IMR-90 (cell line): Measurements from ENCODE around the gene LDHAL6A. TPM values are rescaled to one million over a fixed set of nuclear protein-coding genes. Genes with fewer than 3 reads are reported as not detected.

Source experiments
- ATAC-seq: fragments of 200-7000 bp; cut with Tn5 transposase; 2 replicates; pipeline ENCODE4 v1.9.1; 2020; ENCODE audit warnings: low read depth, mild to moderate bottlenecking, moderate library complexity
- BruUV-seq: library from RNA; stranded (reverse); fragments of 400-500 nt; replicated peaks from 2 replicates; lab custom pipeline; 2021; lab: Mats Ljungman, UMichigan
- CTCF ChIA-PET: fragments of 300-600 bp; formaldehyde crosslinking; extraction: SDS; loops from one replicate; lab custom pipeline; 2021; ENCODE audit warnings: antibody characterized with exemption; lab: Yijun Ruan, JAX
- POLR2A ChIA-PET: fragments of 300-600 bp; sonication (Branson Sonifier 250); formaldehyde crosslinking; loops from one replicate; lab custom pipeline; 2022; ENCODE audit warnings: antibody characterized with exemption; ENCODE audit not compliant: unreplicated experiment; lab: Charles Lee
- DNase-seq: peaks from one replicate; pipeline ENCODE4 v3.0.0; 2013
- H2AFZ ChIP-seq: replicated peaks from 2 replicates; pipeline ENCODE3; 2013; ENCODE audit warnings: low read length, mild to moderate bottlenecking; ENCODE audit not compliant: poor library complexity
- H2AK5ac ChIP-seq: 2 replicates; pipeline ENCODE4 v1.6.1; 2013; ENCODE audit warnings: low read depth, low read length, inconsistent platforms
- H2AK9ac ChIP-seq: replicated peaks from 2 replicates; pipeline ENCODE3; 2013; ENCODE audit warnings: mild to moderate bottlenecking, low read depth, low read length, moderate library complexity; ENCODE audit not compliant: poor library complexity
- H2BK120ac ChIP-seq: 2 replicates; pipeline ENCODE4 v1.6.1; 2013; ENCODE audit warnings: low read depth, low read length, inconsistent platforms
- H2BK15ac ChIP-seq: 3 replicates; pipeline ENCODE4 v1.6.1; 2013; ENCODE audit warnings: low read depth, low read length, inconsistent platforms
- H2BK20ac ChIP-seq: 2 replicates; pipeline ENCODE4 v1.6.1; 2013; ENCODE audit warnings: low read depth, mild to moderate bottlenecking, inconsistent platforms, low read length, moderate library complexity
- H2BK5ac ChIP-seq: 2 replicates; pipeline ENCODE4 v1.6.1; 2013; ENCODE audit warnings: mild to moderate bottlenecking, low read depth, low read length, inconsistent platforms; ENCODE audit not compliant: poor library complexity, severe bottlenecking
- H3K14ac ChIP-seq: replicated peaks from 2 replicates; pipeline ENCODE4 v1.6.1; 2013; ENCODE audit warnings: low read depth, low read length, inconsistent platforms
- H3K18ac ChIP-seq: 2 replicates; pipeline ENCODE4 v1.6.1; 2013; ENCODE audit warnings: low read depth, low read length, control low read depth
- H3K23ac ChIP-seq: 2 replicates; pipeline ENCODE4 v1.6.1; 2013; ENCODE audit warnings: low read depth, low read length, inconsistent platforms
- H3K27ac ChIP-seq: 2 replicates; pipeline ENCODE4 v1.5.1; 2013; ENCODE audit warnings: mild to moderate bottlenecking, control low read depth, low read length; ENCODE audit not compliant: insufficient read depth
- H3K27me3 ChIP-seq: 2 replicates; pipeline ENCODE4 v1.6.1; 2013; ENCODE audit warnings: low read length; ENCODE audit not compliant: control insufficient read depth, insufficient read depth
- H3K36me3 ChIP-seq: 2 replicates; pipeline ENCODE4 v1.6.1; 2013; ENCODE audit warnings: low read length, mixed read lengths; ENCODE audit not compliant: control insufficient read depth, insufficient read depth
- H3K4ac ChIP-seq: 2 replicates; pipeline ENCODE4 v1.6.1; 2013; ENCODE audit warnings: low read depth, low read length, inconsistent platforms
- H3K4me1 ChIP-seq: 2 replicates; pipeline ENCODE4 v1.6.1; 2013; ENCODE audit warnings: low read length, mixed read lengths; ENCODE audit not compliant: control insufficient read depth, insufficient read depth
- H3K4me2 ChIP-seq: 2 replicates; pipeline ENCODE4 v1.6.1; 2013; ENCODE audit warnings: low read depth, mild to moderate bottlenecking, control low read depth, low read length, moderate library complexity
- H3K4me3 ChIP-seq: 2 replicates; pipeline ENCODE4 v1.5.1; 2013; ENCODE audit warnings: low read depth, mild to moderate bottlenecking, control low read depth, low read length, moderate library complexity; ENCODE audit not compliant: insufficient read depth
- H3K56ac ChIP-seq: 2 replicates; pipeline ENCODE4 v1.6.1; 2013; ENCODE audit warnings: low read length, inconsistent platforms; ENCODE audit not compliant: insufficient read depth; ENCODE audit errors: extremely low read depth
- H3K79me1 ChIP-seq, 2 experiments: 2 replicates each; pipeline ENCODE4 v1.6.1; 2013; ENCODE audit warnings: low read length in 2 of 2, inconsistent platforms in 1 of 2, low read depth in 1 of 2
- H3K9ac ChIP-seq: 2 replicates; pipeline ENCODE4 v1.6.1; 2013; ENCODE audit warnings: low read depth, low read length, control low read depth
- H3K9me1 ChIP-seq: 2 replicates; pipeline ENCODE4 v1.6.1; 2013; ENCODE audit warnings: low read length, inconsistent platforms; ENCODE audit not compliant: insufficient read depth
- H3K9me3 ChIP-seq: 2 replicates; pipeline ENCODE4 v1.6.1; 2013; ENCODE audit warnings: low read length; ENCODE audit not compliant: control insufficient read depth, insufficient read depth
- H4K20me1 ChIP-seq: 2 replicates; pipeline ENCODE4 v1.6.1; 2013; ENCODE audit warnings: low read length, inconsistent platforms; ENCODE audit not compliant: insufficient read depth
- H4K5ac ChIP-seq: 2 replicates; pipeline ENCODE4 v1.6.1; 2013; ENCODE audit warnings: mild to moderate bottlenecking, low read depth, low read length, control low read depth
- H4K8ac ChIP-seq, 2 experiments: 2 replicates each; pipeline ENCODE4 v1.6.1; 2013; ENCODE audit warnings: low read depth in 2 of 2, low read length in 2 of 2, control low read depth in 1 of 2, inconsistent platforms in 1 of 2
- H4K91ac ChIP-seq: 2 replicates; pipeline ENCODE4 v1.6.1; 2013; ENCODE audit warnings: low read depth, low read length, inconsistent platforms; ENCODE audit not compliant: insufficient read depth
- BHLHE40 ChIP-seq: fragments of 150-350 bp; IDR thresholded peaks from 2 replicates; pipeline ENCODE4 v1.6.1; 2016; ENCODE audit warnings: mild to moderate bottlenecking, low read depth, low read length
- CTCF ChIP-seq: conservative IDR thresholded peaks from 2 replicates; pipeline ENCODE4 v1.5.1; 2012; ENCODE audit warnings: mild to moderate bottlenecking, low read depth, low read length, improper control_type of control experiment
- MAZ ChIP-seq: IDR thresholded peaks from 2 replicates; pipeline ENCODE4 v1.6.1; 2012; ENCODE audit warnings: low read depth, mild to moderate bottlenecking, low read length, improper control_type of control experiment, moderate library complexity, borderline replicate concordance
- MXI1 ChIP-seq: IDR thresholded peaks from 2 replicates; pipeline ENCODE4 v1.6.1; 2012; ENCODE audit warnings: low read depth, mild to moderate bottlenecking, low read length, moderate library complexity, borderline replicate concordance
- POLR2A ChIP-seq: IDR thresholded peaks from 2 replicates; pipeline ENCODE4 v1.6.1; 2012; ENCODE audit warnings: mild to moderate bottlenecking, low read depth, low read length
- RCOR1 ChIP-seq: IDR thresholded peaks from 2 replicates; pipeline ENCODE4 v1.6.1; 2012; ENCODE audit warnings: mild to moderate bottlenecking, low read length, improper control_type of control experiment; ENCODE audit not compliant: insufficient replicate concordance
- SMC3 ChIP-seq: fragments of 150-350 bp; IDR thresholded peaks from 2 replicates; pipeline ENCODE4 v1.6.1; 2016; ENCODE audit warnings: low read depth, mild to moderate bottlenecking, antibody characterized with exemption, low read length, moderate library complexity
- WGBS, 2 experiments: methylation state at CpG; one replicate each; pipeline versions ENCODE4 v1.1.5 to v1.1.7; 2013; ENCODE audit warnings: missing lambda C conversion rate in 2 of 2; ENCODE audit not compliant: insufficient read length in 1 of 2; ENCODE audit errors: extremely low coverage in 2 of 2; 5-methylcytosine and 5-hydroxymethylcytosine counted together
- dilution Hi-C: fragments of 300-500 bp; cut with HindIII; formaldehyde crosslinking; loops from one replicate; pipeline ENCODE4 v1.14.3; 2018; ENCODE audit warnings: low sequenced_read_pairs; ENCODE audit not compliant: unreplicated experiment
- in situ Hi-C: fragments of 300-500 bp; cut with MboI; formaldehyde crosslinking; loops from 3 replicates; pipeline ENCODE4 v1.14.3; 2019; ENCODE audit warnings: low sequenced_read_pairs, inconsistent platforms, mixed read lengths
- intact Hi-C: fragments of 100-400 bp; cut with micrococcal nuclease; formaldehyde crosslinking; loops from 2 replicates; pipeline ENCODE4 v1.10.0; 2022
- polyA plus RNA-seq, 3 experiments: library from polyadenylated mRNA; depleted of rRNA; stranded (reverse); fragments of >200 nt; gene quantifications; 2 replicates each; pipeline ENCODE4 v1.2.3, GENCODE V29; 2012; ENCODE audit warnings: low replicate concordance in 1 of 3
- total RNA-seq: library from RNA; depleted of rRNA; stranded (reverse); fragments of >200 nt; gene quantifications from 2 replicates; pipeline ENCODE4 v1.2.3, GENCODE V29; 2012

The LDHAL6A gene
- total and polyA plus RNA-seq, 2 of the 4 experiments (the other 2 are of a cell fraction), result not detected

GRCh38 chr11:18526521-18527296, 71.1 kb downstream of the LDHAL6A start, which contains the start of gene TSG101:
TSS of gene TSG101 (minus strand) at chr11:18526942. CDS start at chr11:18526816, 126 bp downstream.
- H2AK5ac ChIP-seq, result peak within 1 kb of the TSS; percentile 66
- peak within 1 kb of the TSS; percentile 33; the same call in 1 of the 2 replicates for H2BK120ac ChIP-seq
- ChIA-PET POLR2A (no interaction called here), CTCF (no interaction called here)
- peak within 1 kb of the TSS; percentile 93 for H3K14ac ChIP-seq
- H3K4me3 ChIP-seq, result peak within 1 kb of the TSS; percentile 95
- ATAC-seq (peak; percentile 98), DNase-seq (peak; percentile 92)
- peak within 1 kb of the TSS; percentile 93 to 98 for H4K8ac ChIP-seq
- peak within 1 kb of the TSS; percentile 79 for H3K18ac ChIP-seq
- no peaks in the 10 kb centered on the region for H3K27me3 ChIP-seq
- dilution Hi-C loops, result no loop called here
- TF ChIP-seq POLR2A, result peak; percentile 87
- no peak for TF ChIP-seq CTCF
- TF ChIP-seq BHLHE40, result no peak
- no peak; the same call in 1 of the 2 replicates for TF ChIP-seq MAZ
- TF ChIP-seq RCOR1, result no peak
- peak; percentile 66; the same call in 1 of the 2 replicates for TF ChIP-seq MXI1
- TF ChIP-seq SMC3, result no peak
- BruUV-seq, result no TSS peak
- H2BK20ac ChIP-seq, result no peak within 1 kb of the TSS
- H3K23ac ChIP-seq, result peak within 1 kb of the TSS; percentile 49; the same call in 1 of the 2 replicates
- H3K27ac ChIP-seq, result peak within 1 kb of the TSS; percentile 92
- H3K4me2 ChIP-seq, result peak within 1 kb of the TSS; percentile 92
- peak within 1 kb of the TSS; percentile 98 for H4K5ac ChIP-seq
- H2AK9ac ChIP-seq, result peak within 1 kb of the TSS; percentile 89
- H2AFZ ChIP-seq, result peak within 1 kb of the TSS; percentile 92
- H3K9me1 ChIP-seq, result peaks cover 5% of the 10 kb centered on the region; the same call in 1 of the 2 replicates
- peak within 1 kb of the TSS; percentile 86 for H2BK5ac ChIP-seq
- peaks cover 5% of the 10 kb centered on the region for H3K36me3 ChIP-seq
- no peaks in the 10 kb centered on the region for H3K9me3 ChIP-seq
- H4K20me1 ChIP-seq, result peaks cover 9% of the 10 kb centered on the region; the same call in 1 of the 2 replicates
- peaks cover 2% of the 10 kb centered on the region for H3K4me1 ChIP-seq
- H3K4ac ChIP-seq, result peak within 1 kb of the TSS; percentile 94
- peak within 1 kb of the TSS; percentile 90 for H3K56ac ChIP-seq
- in situ Hi-C loops, result loop anchor here (25.0 kb wide), 1 partner anchor 211 kb away; the partner anchor contains the start of gene IGSF22
- H4K91ac ChIP-seq, result peak within 1 kb of the TSS; percentile 88
- intact Hi-C loops, result loop anchor here (5.0 kb wide), 1 partner anchor 284 kb away; no protein-coding TSS in a partner anchor
- peak within 1 kb of the TSS; percentile 12; the same call in 1 of the 3 replicates for H2BK15ac ChIP-seq
- WGBS, 2 experiments, result 0% methylated on average over 33 of the region's 57 CpGs; no CpG with 5 or more reads in 1 of the 2 experiments
- peaks cover 32 to 53% of the 10 kb centered on the region in 2 experiments for H3K79me1 ChIP-seq
- H3K9ac ChIP-seq, result peak within 1 kb of the TSS; percentile 98
